Stimulated activated memory B cell treated with anti-CD40 and anti-IgM and Interleukin-4, amounts not matched to agents 10 μg/mL and 1 μg/mL and 100 μg/mL, for 72 hours (primary cell): ENCODE data around the gene CAMKMT.

Experiments
- ATAC-seq: fragments of 150-1000 bp; cut with Tn5 transposase; 2 replicates; pipeline ENCODE4 v1.10.0; 2021
- H3K27ac Mint-ChIP-seq: one replicate; pipeline ENCODE4 v1.8.0; 2022; ENCODE audit warnings: mild to moderate bottlenecking, mixed read lengths
- H3K27me3 Mint-ChIP-seq: one replicate; pipeline ENCODE4 v1.8.0; 2022; ENCODE audit warnings: mixed read lengths
- H3K36me3 Mint-ChIP-seq: one replicate; pipeline ENCODE4 v1.8.0; 2022; ENCODE audit warnings: mixed read lengths
- H3K4me1 Mint-ChIP-seq: one replicate; pipeline ENCODE4 v1.8.0; 2022; ENCODE audit warnings: mixed read lengths
- H3K4me3 Mint-ChIP-seq: one replicate; pipeline ENCODE4 v1.8.0; 2022; ENCODE audit warnings: mild to moderate bottlenecking, moderate library complexity, mixed read lengths
- H3K9me3 Mint-ChIP-seq: one replicate; pipeline ENCODE4 v1.8.0; 2022; ENCODE audit warnings: mixed read lengths

CAMKMT gene

DNA sequence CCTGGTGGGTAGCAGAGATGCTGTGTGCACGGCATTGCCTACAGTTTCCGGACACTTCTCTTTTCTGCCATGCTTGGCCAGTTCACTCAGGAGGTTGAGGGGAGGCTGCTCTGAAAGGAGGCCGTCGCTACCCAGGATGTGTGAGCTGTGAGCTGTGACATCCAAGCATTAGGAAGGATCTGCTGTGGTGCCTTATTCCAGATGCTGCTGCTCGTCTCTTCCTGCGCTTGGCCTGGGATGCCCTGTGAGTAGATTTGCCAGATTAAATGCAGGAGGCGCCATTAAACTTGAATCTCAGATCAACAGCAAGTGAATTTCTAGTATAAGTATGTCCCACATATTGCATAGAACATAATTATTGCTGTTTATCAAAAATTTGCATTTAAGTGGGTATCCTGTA lies 455.5 kb downstream of the CAMKMT start:
- Mint-ChIP-seq H3K36me3 (no peaks in the 10 kb centered on the region), H3K4me1 (no peaks in the 10 kb centered on the region), H3K9me3 (no peaks in the 10 kb centered on the region), H3K27ac (no peak overlapping the region), H3K27me3 (peaks cover 42% of the 10 kb centered on the region), H3K4me3 (no peak overlapping the region)
- no peak for ATAC-seq

DNA sequence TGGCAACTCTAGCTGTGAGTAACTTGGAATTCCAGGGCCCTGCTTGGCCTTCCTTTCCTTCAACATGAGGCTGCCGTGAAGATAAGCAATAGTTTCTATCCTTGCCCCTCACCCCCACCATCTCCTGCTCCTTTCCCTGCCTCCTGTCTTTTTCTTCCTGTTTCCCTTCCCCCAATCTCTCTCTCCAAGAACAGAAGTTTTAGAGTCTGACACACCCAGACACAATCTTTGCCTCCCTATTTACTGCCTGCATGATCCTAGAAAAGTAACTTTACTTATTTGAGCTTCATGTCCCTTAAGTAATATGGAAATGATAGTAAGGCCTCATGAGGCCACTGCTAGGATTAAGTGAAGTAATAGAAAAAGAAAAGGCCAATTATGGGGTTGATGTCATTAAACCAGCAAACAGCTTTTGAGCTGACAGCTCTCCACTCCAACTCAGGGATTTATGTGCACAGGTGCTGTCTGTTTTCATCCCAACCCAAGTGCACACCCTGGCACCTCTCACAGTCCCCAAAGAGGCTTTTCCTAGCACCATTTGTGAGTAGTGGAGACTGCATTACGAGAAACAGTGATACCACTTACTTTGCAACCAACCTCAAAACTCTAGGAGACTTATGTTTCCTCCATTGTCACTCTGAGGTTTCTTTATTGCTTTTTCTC lies 456.1 kb downstream of the CAMKMT start:
- H3K27ac Mint-ChIP-seq = no peak overlapping the region
- no peaks in the 10 kb centered on the region for H3K36me3 Mint-ChIP-seq
- H3K9me3 Mint-ChIP-seq = no peaks in the 10 kb centered on the region
- ATAC-seq = no peak
- H3K4me1 Mint-ChIP-seq = no peaks in the 10 kb centered on the region
- peaks cover 37% of the 10 kb centered on the region for H3K27me3 Mint-ChIP-seq
- no peak overlapping the region for H3K4me3 Mint-ChIP-seq

DNA sequence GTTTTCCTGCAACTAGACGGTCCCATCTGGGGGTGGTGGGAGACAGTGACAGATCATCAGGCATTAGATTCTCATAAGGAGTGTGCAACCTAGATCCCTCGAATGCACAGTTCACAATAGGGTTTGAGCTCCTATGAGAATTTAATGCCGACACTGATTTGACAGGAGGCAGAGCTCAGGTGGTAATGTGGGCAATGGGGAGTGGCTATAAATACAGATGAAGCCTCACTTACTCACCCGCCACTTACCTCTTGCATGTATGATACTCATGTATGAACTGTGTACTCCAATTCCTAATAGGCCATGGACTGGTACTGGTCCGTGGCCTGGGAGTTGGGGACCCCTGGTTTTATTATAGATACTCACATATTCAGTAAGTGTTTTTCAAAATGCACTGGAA lies 457.3 kb downstream of the CAMKMT start:
- Mint-ChIP-seq H3K36me3 (no peaks in the 10 kb centered on the region), H3K4me3 (no peak overlapping the region), H3K27ac (no peak overlapping the region), H3K27me3 (peaks cover 24% of the 10 kb centered on the region), H3K4me1 (no peaks in the 10 kb centered on the region), H3K9me3 (no peaks in the 10 kb centered on the region)
- no peak for ATAC-seq

DNA sequence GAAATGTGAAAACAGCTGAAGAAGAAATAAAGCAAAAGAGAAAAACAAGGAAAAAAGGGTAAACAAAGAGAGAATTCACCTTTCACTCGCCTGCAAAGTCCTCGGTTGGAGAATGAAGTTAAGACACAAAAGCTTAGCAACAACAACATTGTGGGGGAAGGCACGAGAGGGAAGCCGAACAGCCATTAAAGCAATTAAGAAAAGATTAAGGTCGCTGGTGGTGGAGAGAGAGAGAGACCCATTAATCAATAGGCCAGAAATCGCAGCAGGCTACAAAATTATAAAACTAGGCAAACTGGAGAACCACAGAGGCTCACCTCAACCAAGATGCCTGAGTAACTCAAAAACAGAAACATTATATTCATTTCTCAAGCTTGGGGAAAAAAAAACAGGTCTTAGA lies 459.8 kb downstream of the CAMKMT start:
- Mint-ChIP-seq H3K27ac (no peak overlapping the region), H3K4me3 (no peak overlapping the region), H3K36me3 (no peaks in the 10 kb centered on the region), H3K4me1 (no peaks in the 10 kb centered on the region), H3K9me3 (no peaks in the 10 kb centered on the region), H3K27me3 (peaks cover 8% of the 10 kb centered on the region)
- ATAC-seq = no peak

DNA sequence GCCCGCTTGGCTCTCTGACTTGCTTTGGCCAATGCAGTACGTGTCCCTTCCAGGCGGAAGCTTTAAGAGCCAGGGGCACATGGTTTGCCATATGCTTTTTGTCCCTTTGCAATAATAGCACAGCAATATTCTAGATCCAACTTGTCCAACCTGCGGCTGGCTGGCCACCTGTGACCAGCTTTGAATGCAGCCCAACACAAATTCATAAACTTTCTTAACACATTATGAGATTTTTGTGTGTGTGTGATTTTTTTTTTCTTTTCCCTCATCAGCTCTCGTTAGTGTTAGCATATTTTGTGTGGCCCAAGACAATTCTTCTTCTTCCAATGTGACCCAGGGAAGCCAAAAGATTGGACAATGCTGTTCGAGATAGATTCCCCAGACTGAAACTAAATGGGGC lies 460.4 kb downstream of the CAMKMT start:
- H3K4me1 Mint-ChIP-seq = no peaks in the 10 kb centered on the region
- no peak overlapping the region for H3K27ac Mint-ChIP-seq

More for the DNA sequence above, 460.4 kb downstream of the CAMKMT start:
- Mint-ChIP-seq H3K36me3 (no peaks in the 10 kb centered on the region), H3K27me3 (peaks cover 6% of the 10 kb centered on the region), H3K4me3 (no peak overlapping the region), H3K9me3 (no peaks in the 10 kb centered on the region)
- no peak for ATAC-seq
